ENCODE results near the gene CLDN7. TPM values are rescaled to one million over a fixed set of nuclear protein-coding genes. Genes with fewer than 3 reads are reported as not detected.

Gene CLDN7
- total and polyA plus RNA-seq, 12 donors, result 1.6 to 35.6 (median 6.8) TPM

- H3K4me3 ChIP-seq, result no peak overlapping the region
- WGBS, 4 donors, result 74 to 84% (median 79%) methylated on average over 8 of the region's 8 CpGs
- intact Hi-C loops (cut with DNase I), result no loop called here
These were observed 17.2 kb upstream of the CLDN7 start for GRCh38 chr17:7279448-7279847.

GRCh38 chr17:7266784-7267183 lies 4.5 kb upstream of the CLDN7 start:
- intact Hi-C loops (cut with DNase I), result no loop called here
- H3K27ac ChIP-seq, result no peak overlapping the region
- 49 to 64% (median 58%) methylated on average over 1 of the region's 1 CpG for WGBS, 4 donors
- TF ChIP-seq POLR2A (IDR thresholded peaks at IDR 0.05) (no peak), CTCF (IDR thresholded peaks at IDR 0.05) (no peak)
- no peak for DNase-seq
- peaks cover 0 to 8% of the 10 kb centered on the region in 2 donors for H3K4me1 ChIP-seq (replicated peaks in 1 of 2)
- H3K4me3 ChIP-seq, result no peak overlapping the region
- no peaks in the 10 kb centered on the region for H3K9me3 ChIP-seq (replicated peaks in 1 of 3)
- H3K27me3 ChIP-seq, result no peaks in the 10 kb centered on the region
- H3K36me3 ChIP-seq (replicated peaks in 1 of 2), result no peaks in the 10 kb centered on the region

More at GRCh38 chr17:7279448-7279847, 17.2 kb upstream of the CLDN7 start:
- H3K9me3 ChIP-seq (replicated peaks in 1 of 3), result no peaks in the 10 kb centered on the region
- no peaks in the 10 kb centered on the region for H3K36me3 ChIP-seq (replicated peaks in 1 of 2)
- no peak for DNase-seq
- no peak overlapping the region for H3K27ac ChIP-seq
- TF ChIP-seq POLR2A (IDR thresholded peaks at IDR 0.05) (no peak), CTCF (IDR thresholded peaks at IDR 0.05) (no peak)
- peaks cover 18 to 21% of the 10 kb centered on the region in 2 donors for H3K4me1 ChIP-seq (replicated peaks in 1 of 2)
- no peaks in the 10 kb centered on the region for H3K27me3 ChIP-seq

- DNase-seq, result no peak
- TF ChIP-seq POLR2A (IDR thresholded peaks at IDR 0.05), result no peak
- TF ChIP-seq CTCF (IDR thresholded peaks at IDR 0.05), result no peak
- Histone ChIP-seq H3K4me1 (replicated peaks in 1 of 2) (peaks cover 12 to 21% of the 10 kb centered on the region in 2 donors), H3K9me3 (replicated peaks in 1 of 3) (no peaks in the 10 kb centered on the region), H3K36me3 (replicated peaks in 1 of 2) (peaks cover 0 to 3% of the 10 kb centered on the region in 2 donors), H3K4me3 (peak overlapping the region in 1 of 4 donors; percentile 23), H3K27ac (no peak overlapping the region), H3K27me3 (no peaks in the 10 kb centered on the region)
- WGBS, 4 donors, result 62 to 75% (median 65%) methylated on average over 4 of the region's 4 CpGs
- intact Hi-C loops (cut with DNase I), result loop anchor here in 1 of 2 donors (5.0 kb wide), 1 partner anchor 39 kb away; no protein-coding TSS in a partner anchor
These were observed 1.5 kb upstream of the CLDN7 start for GRCh38 chr17:7263801-7264078.

GRCh38 chr17:7262935-7263800 lies 890 bp upstream of the CLDN7 start:
- Histone ChIP-seq H3K36me3 (replicated peaks in 1 of 2) (peaks cover 0 to 8% of the 10 kb centered on the region in 2 donors), H3K4me3 (peak overlapping the region in 1 of 4 donors; percentile 23), H3K9me3 (replicated peaks in 1 of 3) (no peaks in the 10 kb centered on the region), H3K4me1 (replicated peaks in 1 of 2) (peaks cover 12 to 21% of the 10 kb centered on the region in 2 donors), H3K27ac (no peak overlapping the region), H3K27me3 (no peaks in the 10 kb centered on the region)
- peak in 1 of 7 donors; percentile 48 for DNase-seq
- 28 to 39% (median 34%) methylated on average over 26 of the region's 26 CpGs for WGBS, 4 donors
- intact Hi-C loops (cut with DNase I), result loop anchor here in 1 of 2 donors (5.0 kb wide), 1 partner anchor 39 kb away; no protein-coding TSS in a partner anchor
- no peak for TF ChIP-seq POLR2A (IDR thresholded peaks at IDR 0.05)
- TF ChIP-seq CTCF (IDR thresholded peaks at IDR 0.05), result no peak

Data from adrenal gland (tissue), 12 donors.